HG03103 (cell line): ENCODE results near the gene DMBX1.

Source experiments
- ATAC-seq: cut with Tn5 transposase; IDR thresholded peaks from one replicate; pipeline ENCODE4 v1.9.1; 2021; ENCODE audit warnings: low read depth; ENCODE audit not compliant: unreplicated experiment

The DMBX1 gene

DNA sequence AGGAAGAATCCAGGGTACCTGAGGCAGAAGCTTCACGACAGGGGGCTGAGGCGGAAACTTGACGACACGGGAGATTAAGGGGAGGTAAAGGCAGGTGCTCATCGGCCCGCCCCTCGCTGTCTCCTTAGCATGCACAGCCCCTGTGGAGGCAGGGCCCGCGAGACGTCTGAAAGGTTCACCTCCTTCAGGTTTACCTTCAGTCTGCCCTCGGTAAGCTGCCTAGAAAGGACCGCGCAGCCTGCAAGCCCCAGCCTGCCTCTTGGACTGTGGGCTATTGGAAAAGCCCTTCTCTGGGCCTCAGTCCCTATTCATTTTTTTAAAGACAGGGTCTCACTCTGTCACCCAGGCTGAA lies 33.3 kb downstream of the DMBX1 start:
- ATAC-seq, result no peak

GRCh38 chr1:46523496-46524353 lies 34.1 kb downstream of the DMBX1 start:
- no peak for ATAC-seq

DNA sequence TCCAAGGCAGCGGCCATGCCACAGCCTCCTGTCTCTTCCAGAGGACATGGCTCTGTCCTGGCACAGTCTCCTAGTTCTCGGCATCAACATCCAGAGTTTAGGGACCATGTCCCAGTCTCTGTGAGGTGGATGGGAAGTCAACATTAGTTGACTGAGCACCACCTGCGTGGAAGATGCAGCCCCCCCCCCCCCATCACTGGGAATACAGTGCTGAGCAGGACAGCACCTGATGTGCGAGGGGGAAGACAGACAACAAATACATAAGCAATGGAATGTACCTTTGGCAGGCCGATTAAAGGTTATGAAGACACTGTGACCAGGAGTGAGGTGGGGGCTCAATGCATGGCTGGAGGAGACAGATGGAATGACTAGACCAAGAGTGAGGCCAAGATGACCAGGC lies 35.2 kb downstream of the DMBX1 start:
- ATAC-seq, result no peak

DNA sequence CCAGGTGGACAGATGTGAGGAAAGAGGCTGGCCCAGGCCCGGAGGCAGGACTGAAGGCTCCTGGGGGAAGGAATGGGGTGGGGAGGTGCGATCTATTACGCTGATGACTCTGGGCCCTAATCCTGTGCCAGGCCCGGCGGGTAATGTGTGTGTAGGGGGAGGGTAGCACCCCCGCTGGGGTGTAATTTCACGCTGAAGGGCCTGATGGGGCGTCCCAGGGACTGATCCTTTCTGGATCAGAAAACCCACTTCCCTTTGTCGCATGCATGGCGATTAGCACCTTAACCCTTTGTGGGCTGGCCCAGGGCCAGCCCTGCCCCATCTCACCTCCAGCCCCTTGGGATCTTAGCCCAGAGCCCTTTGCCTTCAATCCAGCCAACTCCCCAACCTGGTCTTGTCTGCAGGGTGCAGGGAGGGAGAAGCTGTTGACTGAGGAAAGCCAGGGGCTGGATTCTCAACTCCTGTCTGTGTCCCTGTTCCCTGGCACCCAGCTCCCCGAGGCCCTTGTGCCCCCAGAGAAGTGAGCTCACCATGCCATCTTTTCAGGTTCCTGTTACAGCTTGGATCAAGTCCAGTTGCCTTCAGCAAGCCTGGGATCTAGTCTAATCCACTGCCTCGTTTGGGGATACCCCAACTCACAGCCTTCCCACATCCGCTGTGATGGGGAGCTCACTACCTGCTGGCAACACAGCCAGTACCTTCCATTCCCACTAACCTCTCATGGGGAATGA lies 35.8 kb downstream of the DMBX1 start:
- no peak for ATAC-seq

DNA sequence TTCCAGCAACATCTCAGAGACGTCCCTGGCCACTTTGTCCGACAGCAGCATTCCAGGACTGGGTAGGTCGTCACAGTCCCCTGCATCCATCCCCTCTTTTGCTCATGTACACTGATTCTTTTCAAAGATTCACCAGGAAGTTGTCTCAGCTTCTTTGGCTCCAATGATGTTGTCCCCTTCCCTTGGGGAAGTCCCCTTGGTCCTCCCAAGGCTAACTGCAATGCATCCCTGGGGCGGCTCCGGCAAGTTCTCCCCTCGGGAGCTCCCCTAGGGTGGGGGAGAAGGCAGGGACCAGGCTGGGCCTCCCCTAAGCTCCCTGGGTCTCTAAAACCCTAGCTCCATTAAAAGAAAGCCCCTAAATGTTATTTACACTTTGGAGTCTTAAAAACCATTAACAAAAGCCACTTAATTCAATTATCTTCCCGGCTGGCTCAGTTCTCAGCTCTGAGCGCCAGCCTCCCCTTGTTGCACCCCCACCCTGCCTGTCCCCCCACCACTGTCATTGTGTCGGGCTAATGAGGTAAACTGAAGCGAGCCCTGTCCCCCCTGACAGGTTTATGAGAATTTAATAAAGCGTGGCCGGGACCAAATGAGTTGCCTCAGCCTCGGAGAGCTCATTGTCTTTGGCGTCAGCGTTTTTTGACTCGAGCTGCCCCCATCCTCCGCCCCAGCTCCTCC lies 36.5 kb downstream of the DMBX1 start:
- no peak for ATAC-seq

DNA sequence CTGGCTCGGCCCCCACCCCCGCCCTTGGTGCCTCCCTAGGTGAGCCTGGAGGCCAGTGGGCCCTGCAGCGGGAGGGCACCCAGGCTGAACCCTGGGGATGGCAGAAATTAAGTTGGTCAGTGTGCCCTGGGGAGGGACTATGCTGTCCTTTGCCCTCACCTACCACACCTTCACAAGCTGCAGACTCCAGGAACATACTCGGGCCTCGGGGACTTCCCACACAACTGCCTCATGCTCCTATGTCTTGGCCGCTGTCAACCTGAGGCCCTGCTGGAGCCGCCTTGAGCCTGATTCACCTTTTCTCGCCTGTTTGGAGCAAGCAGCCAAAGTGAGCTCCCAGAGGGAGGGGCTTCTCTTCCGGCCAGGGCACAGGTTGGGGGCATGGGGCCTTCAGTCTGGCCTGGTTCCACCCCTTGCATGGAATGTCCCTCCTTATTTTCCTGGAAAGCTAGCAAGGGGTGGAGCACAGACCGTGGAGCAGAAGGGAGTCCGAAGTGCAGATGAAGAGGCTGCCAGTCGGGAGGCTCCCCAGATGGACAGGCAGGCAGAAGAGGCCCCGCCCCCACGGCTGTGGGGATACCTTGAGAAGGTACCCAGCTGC lies 37.2 kb downstream of the DMBX1 start:
- no peak for ATAC-seq

GRCh38 chr1:46527474-46528296 lies 38.0 kb downstream of the DMBX1 start:
- ATAC-seq, result no peak

- no peak for ATAC-seq
These were observed 38.8 kb downstream of the DMBX1 start for GRCh38 chr1:46528297-46528955.

- ATAC-seq, result no peak
These were observed 39.5 kb downstream of the DMBX1 start for GRCh38 chr1:46529031-46529630.

DNA sequence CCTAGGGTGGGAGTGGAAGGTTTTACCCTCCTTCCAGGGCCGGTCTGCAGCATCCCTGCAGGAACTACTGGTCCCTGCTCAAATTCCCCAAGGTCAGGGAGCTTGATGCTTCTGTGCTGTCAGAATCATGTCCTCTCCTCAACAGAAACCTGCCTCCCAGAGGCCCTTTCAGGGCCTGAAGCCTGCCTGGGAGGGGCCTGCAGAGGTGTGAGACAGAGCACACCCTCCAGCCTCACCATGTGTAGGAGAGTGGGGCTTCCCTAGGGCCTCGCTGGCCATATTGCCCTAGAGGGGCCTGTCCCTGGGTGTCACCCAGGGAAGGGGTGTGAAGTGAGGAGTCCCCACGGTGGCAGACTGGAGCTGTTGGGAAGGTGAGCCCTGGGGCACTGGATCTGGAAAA lies 40.7 kb downstream of the DMBX1 start:
- ATAC-seq, result no peak

DNA sequence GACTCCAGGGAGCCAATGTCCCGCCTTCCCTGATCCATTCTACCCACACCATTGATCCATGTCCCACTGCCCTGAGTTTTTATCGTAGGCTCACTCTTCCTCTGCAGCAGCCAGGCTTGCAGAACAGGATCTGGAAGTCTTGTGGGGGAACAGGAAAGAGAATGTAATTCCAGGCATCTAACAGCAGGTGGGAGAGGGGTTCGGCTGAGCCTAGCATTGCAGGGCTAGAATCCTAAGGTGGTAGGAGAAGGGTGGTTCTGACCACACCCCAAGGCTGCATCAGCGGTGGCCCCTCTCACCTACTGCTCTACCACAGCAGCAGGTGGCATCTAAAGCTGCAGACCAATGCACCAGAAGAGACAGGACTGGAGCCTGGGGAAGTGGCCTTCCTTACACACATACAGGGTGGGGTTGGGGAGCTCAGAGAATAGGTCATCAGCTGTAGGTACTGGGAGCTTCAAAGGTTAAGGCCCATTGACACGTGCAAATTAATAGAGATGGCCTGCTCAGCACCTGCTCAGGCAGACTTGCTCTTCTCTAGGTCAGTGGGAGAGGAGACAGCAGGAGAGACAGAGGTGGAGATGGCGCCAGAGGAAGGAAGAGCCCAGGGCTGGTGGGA lies 41.3 kb downstream of the DMBX1 start:
- ATAC-seq, result no peak

DNA sequence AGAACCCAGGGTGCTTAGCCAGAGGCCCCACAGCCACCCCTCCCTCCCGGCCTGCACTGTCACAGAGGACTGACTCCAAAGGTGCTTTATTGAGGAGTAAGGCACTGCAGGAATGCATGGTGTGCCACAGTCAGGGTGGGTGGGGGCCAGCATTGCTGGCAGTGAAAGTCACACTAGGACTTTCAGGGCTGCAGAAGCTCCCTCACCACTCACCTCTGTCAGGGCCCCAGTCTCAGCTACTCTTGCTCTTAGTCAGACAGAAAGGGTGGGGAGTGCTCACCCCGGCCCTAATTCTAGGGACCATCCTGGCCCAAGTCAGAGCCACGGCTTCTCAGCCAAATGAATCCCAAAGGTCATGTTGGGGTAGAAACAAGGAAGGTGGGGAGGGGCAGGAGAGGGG lies 42.5 kb downstream of the DMBX1 start:
- no peak for ATAC-seq

DNA sequence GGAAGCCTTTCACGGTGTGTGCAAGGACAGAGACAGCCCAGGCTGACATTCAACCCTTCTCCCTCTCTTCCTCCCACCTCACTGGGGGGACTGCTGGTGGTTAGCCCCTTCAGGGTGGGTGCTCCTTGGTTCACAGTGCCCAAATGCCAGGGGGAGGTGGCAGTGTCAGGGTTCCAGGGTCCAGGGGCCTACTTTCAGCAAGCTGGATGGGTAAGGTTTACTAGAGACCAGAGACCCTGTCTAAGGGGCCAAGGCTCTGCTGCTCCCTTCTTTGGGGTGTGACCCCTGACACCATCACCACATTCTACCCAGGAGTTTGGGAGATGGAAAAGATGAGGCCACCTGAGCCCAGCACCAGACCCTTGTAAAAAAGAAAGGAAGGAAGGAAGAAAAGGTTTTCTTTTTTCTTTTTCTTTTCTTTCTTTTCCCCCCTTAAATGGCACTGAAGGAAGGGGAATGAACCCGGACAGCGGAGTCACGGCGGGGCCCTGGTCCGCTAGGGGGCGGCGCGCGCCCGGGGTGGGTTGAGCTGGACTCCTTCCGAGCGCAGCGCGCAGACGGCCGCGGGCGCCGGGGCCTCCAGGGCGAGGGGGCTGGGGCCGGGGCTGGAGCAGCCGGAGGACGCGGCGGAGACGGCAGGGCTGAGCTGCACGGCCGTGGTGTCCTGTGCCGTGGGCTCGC lies 43.0 kb downstream of the DMBX1 start:
- no peak for ATAC-seq

DNA sequence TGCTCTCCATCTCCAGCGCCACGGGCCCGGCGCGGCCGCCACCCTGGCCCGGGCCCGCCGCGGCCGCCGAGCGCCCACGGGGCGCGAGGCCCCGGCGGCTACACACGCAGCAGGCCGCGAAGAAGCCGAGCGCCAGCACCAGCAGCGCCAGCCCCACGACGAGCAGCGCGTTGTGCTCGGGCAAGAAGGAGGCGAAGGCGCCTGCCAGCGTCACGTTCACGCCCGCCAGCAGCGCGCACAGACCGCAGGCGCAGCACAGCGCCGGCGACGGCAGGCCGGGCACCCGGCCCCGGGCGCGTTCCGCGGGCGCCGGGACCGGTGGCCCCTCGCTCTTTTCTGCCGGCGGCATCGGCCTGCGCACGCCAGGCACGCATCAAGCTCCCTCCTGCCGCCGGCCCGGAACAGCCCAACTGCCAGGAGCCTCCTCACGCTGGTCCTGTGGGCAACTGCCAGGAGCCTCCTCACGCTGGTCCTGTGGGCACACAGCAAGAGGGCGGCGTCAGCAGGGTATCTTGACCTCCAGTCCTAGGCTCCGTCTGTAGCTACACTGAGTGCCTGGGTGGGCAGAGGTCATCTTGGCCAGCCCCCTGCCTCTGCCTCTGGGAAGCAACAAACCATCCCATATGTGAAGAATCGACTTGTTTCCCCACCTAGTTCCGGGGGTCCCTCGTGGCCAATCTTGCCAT lies 43.7 kb downstream of the DMBX1 start:
- ATAC-seq, result no peak

GRCh38 chr1:46535063-46535462 lies 45.4 kb downstream of the DMBX1 start:
- no peak for ATAC-seq

GRCh38 chr1:46536527-46536926 lies 46.9 kb downstream of the DMBX1 start:
- ATAC-seq, result no peak

GRCh38 chr1:46537651-46538050 lies 48.0 kb downstream of the DMBX1 start:
- ATAC-seq, result no peak

GRCh38 chr1:46538147-46538546 lies 48.5 kb downstream of the DMBX1 start:
- no peak for ATAC-seq
